GM21360 (cell line): ENCODE data around the gene TBX4.
"Not testable (repeated sequence)": the region's sequence is repeated elsewhere in the genome, so short reads cannot be mapped to it uniquely, and the experiment has no call there.

Experiments used
- ATAC-seq: cut with Tn5 transposase; IDR thresholded peaks from one replicate; pipeline ENCODE4 v1.9.1; 2021; ENCODE audit warnings: mild to moderate bottlenecking, moderate library complexity; ENCODE audit not compliant: unreplicated experiment

The TBX4 gene

GRCh38 chr17:61519754-61520440, 67.7 kb downstream of the TBX4 start:
- ATAC-seq, result no peak

GRCh38 chr17:61520897-61521296, 68.7 kb downstream of the TBX4 start:
- ATAC-seq, result no peak

- ATAC-seq, result no peak
Measured at GRCh38 chr17:61522088-61522487, 69.9 kb downstream of the TBX4 start.

- no peak for ATAC-seq
Measured at GRCh38 chr17:61524319-61524718, 72.1 kb downstream of the TBX4 start.

- not testable (repeated sequence) for ATAC-seq
Measured at GRCh38 chr17:61527441-61527840, 75.2 kb downstream of the TBX4 start.

GRCh38 chr17:61528171-61528570, 75.9 kb downstream of the TBX4 start:
- ATAC-seq, result no peak

- ATAC-seq, result no peak
Measured at GRCh38 chr17:61531223-61531622, 79.0 kb downstream of the TBX4 start.

GRCh38 chr17:61532826-61533225, 80.6 kb downstream of the TBX4 start:
- no peak for ATAC-seq

GRCh38 chr17:61533797-61534196, 81.6 kb downstream of the TBX4 start:
- no peak for ATAC-seq

- no peak for ATAC-seq
Measured at GRCh38 chr17:61534414-61534813, 82.2 kb downstream of the TBX4 start.
